Fibroblast of pulmonary artery (primary cell): ENCODE data around the gene SARS1.
A peak's percentile ranks its signal among the peaks of the same experiment; 100 is the strongest.

Experiments used
- DNase-seq: peaks from one replicate; pipeline ENCODE4 v3.0.0-alpha.2; 2010; ENCODE audit warnings: low read depth
- H3K4me3 ChIP-seq: replicated peaks from 2 replicates; pipeline ENCODE4 v1.5.1; 2011; ENCODE audit warnings: low read depth, mild to moderate bottlenecking, control low read depth, low read length, moderate library complexity
- TF ChIP-seq, protein P1 (sequence below): IDR thresholded peaks from 2 replicates; pipeline ENCODE4 v1.5.1; 2011; ENCODE audit warnings: mild to moderate bottlenecking, control low read depth, low read length, inconsistent platforms; ENCODE audit errors: missing control alignments

Gene SARS1

DNA sequence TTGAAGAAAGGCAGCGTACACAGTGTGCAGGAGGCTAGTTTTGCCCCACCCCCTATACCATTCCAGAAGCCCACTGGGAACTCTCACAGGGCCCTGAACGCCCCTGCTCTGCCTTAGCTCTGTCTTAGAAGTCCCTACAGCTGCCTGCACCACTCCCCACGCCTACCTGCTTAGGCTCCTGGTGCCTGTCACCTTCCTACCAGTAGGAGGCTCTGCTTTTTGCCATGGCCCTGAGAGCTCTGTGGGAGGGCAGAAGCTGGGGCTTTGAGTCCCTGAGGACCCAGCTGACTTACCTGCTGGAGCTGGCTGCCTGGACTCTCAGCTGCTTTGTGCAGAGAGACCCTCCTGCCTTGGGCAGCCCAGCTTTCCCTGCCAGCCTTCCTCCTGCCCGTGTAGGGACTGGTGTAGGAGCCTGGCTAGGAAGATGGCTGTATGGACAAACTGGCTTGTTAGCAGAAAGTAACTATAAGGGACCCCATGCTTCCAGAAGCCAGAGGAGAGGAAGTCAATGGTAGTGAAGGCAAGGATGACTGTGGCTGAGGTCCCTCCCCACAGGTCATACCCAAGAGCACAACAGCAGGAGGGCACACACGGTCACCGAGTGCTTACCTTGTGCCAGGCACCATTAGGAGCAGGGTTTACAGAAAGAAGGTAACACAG is 25.8 kb downstream of the SARS1 start:
- TF ChIP-seq, protein P1, sequence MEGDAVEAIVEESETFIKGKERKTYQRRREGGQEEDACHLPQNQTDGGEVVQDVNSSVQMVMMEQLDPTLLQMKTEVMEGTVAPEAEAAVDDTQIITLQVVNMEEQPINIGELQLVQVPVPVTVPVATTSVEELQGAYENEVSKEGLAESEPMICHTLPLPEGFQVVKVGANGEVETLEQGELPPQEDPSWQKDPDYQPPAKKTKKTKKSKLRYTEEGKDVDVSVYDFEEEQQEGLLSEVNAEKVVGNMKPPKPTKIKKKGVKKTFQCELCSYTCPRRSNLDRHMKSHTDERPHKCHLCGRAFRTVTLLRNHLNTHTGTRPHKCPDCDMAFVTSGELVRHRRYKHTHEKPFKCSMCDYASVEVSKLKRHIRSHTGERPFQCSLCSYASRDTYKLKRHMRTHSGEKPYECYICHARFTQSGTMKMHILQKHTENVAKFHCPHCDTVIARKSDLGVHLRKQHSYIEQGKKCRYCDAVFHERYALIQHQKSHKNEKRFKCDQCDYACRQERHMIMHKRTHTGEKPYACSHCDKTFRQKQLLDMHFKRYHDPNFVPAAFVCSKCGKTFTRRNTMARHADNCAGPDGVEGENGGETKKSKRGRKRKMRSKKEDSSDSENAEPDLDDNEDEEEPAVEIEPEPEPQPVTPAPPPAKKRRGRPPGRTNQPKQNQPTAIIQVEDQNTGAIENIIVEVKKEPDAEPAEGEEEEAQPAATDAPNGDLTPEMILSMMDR: peak; percentile 59
- no peak overlapping the region for H3K4me3 ChIP-seq
- DNase-seq: peak; percentile 45

DNA sequence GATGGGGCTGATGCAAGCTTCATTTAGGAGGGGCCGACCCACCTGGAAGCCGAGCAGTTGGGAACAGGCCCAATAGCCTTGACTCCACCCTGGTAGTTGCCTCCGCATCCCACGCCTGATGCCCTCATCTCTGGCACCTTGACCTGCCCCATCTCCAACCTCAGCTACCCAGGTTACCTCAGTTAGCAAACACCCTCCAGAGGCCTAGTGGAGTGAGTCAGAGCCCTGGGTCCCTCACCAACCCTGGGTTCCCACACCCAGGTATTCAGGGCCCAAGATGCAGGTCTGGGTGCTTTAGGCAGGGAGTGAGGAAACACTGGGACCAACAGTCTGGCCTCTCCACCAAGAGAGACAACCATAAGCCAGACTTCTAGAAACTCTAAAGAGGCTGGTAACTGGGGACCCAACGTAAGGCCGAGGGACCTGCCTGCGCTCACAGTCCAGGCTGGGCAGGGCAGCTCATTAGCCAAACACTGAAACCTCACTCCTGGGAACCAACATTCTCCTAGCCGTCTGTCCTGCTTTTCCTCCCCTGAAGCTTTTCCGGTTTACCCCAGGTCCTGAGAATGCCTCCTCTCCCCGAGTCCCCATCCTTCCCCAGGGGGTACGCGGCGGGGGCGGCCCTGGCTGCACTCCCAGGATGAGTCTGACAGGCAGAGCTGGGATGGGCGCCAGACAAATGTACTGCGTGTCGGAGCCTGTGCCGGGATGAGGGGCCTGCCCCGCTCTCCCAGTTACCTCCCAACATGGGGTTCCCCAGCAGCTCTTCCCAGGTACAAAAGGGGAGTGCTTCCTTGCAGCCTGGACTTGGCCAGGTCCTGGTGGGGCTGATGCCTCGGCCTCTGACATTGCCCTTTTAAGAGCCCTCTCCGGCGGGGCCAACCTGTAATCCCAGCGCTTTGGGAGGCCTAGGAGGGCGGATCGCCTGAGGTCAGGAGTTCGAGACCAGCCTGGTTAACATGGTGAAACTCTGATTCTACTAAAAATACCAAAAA is 26.7 kb downstream of the SARS1 start:
- DNase-seq: peak; percentile 56
- TF ChIP-seq, protein P1: no peak
- H3K4me3 ChIP-seq: no peak overlapping the region

DNA sequence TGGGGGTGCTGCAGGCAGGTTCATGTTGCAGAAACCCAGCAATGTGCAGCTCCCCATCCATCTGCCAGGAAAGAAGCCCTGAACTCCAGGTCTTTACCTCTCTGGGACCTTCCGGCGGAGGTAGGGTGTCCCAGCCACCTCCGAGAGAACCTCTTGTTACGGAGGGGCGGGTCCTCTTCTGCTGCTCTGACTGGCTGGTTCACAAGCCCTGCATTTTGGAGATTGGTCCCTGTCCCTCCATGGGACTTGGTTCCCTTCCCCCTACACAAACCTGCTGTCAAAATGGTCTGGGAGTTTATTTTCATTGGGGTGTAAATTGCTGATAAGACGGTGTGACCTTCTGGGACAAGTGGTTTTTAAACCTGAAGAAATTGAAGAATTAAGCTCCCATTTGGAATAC is 27.6 kb downstream of the SARS1 start:
- TF ChIP-seq, protein P1: no peak
- DNase-seq: no peak
- H3K4me3 ChIP-seq: no peak overlapping the region

DNA sequence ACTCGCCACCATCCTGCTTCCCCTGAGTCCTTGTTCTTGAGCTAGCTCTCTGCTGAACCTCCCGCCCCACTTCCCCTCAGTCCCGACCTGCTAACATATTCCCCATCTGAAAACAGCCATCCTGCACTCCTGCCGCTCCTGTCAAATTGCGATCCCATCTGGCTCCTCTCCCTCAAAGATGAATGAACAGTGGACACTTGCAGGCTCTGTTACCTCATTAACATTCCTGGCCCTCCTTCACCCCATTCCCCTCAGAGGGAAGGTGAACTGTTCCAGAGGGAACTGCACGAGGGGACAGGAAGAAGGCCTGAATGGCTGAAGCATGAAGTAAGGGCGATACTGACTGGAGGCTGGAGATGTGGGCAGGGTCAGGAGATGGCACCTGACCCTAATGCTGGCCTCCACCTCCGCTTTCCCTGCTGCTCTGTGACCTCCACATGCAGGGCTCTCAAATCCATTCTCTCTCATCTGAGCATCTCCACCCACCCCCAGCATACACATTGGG is 28.2 kb downstream of the SARS1 start:
- TF ChIP-seq, protein P1: no peak
- H3K4me3 ChIP-seq: no peak overlapping the region
- DNase-seq: no peak

DNA sequence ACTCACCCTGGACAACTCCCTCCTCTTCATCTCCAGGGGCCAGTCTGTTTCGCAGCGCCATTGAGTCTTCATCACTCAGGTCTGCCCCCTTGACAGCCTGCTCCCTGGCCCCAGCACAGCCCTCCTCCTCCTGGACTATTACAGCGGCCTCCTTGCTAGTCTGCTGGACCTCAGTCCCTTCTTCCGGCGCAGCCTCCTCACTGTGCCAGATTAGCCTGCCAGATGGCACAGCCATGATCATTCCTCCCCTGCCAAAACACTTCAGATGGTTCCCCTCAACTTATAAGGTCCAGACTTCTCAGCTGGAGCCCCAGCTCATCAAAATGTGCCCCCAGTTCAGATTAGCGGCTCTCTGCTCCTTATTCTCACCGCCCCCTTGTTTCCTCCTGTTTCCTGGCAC is 28.7 kb downstream of the SARS1 start:
- TF ChIP-seq, protein P1: no peak
- peak; percentile 47 for DNase-seq

DNA sequence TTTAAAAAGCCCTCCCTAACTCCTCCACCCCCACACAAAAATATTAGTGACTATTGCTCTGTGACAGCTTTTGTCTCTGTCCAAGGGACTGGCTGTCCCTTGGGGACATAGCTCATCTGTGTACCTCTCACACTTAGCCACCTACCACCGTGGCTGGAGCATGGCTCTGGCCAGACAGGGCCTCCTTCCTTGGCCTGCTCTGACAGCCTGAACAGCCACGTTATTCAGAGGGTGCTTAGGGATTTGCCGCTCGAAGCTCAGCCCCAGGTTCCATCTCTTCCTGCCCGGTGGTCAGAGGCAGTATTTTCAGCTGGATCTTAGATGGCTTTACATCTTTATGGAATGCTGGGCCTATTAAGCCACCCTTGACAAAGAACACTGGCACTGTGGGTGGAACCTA is 29.5 kb downstream of the SARS1 start:
- H3K4me3 ChIP-seq: no peak overlapping the region
- no peak for DNase-seq
- TF ChIP-seq, protein P1: no peak

More for the DNA sequence above, 28.7 kb downstream of the SARS1 start:
- no peak overlapping the region for H3K4me3 ChIP-seq
